Body of pancreas (tissue), 4 donors: ENCODE measurements around the gene RELA. TPM values are rescaled to one million over a fixed set of nuclear protein-coding genes. Genes with fewer than 3 reads are reported as not detected.
"Not testable (repeated sequence)": the region's sequence is repeated elsewhere in the genome, so short reads cannot be mapped to it uniquely, and the experiment has no call there.

Source experiments
- ATAC-seq: fragments of 150-250 bp; one replicate; pipeline ENCODE4 v1.9.1; 2016
- DNase-seq, 4 donors: peaks; one replicate each; pipeline ENCODE4 v3.0.0-alpha.2; 2019
- H3K27ac ChIP-seq, 4 donors: fragments of 200-600 bp; sonication (generic); 1 replicate in 3 of 4; 2 replicates in 1 of 4; pipeline versions ENCODE4 v1.5.1 to v1.6.1; 2016 to 2019; ENCODE audit warnings: mild to moderate bottlenecking in 1 of 4, mixed read lengths in 1 of 4, moderate library complexity in 1 of 4
- H3K27me3 ChIP-seq, 2 donors: fragments of 200-600 bp; sonication (generic); one replicate each; pipeline ENCODE4 v1.6.0; 2016; ENCODE audit warnings: mild to moderate bottlenecking in 1 of 2
- H3K36me3 ChIP-seq, 2 donors: fragments of 200-600 bp; sonication (generic); replicated peaks in 1 of 2; 2 replicates each; pipeline ENCODE4 v1.5.1; 2016; ENCODE audit warnings: low read depth in 2 of 2; ENCODE audit not compliant: insufficient read depth in 1 of 2
- H3K4me1 ChIP-seq: fragments of 200-600 bp; sonication (generic); one replicate; pipeline ENCODE4 v1.6.0; 2016
- H3K4me3 ChIP-seq, 2 donors: fragments of 200-600 bp; sonication (generic); 1 replicate in 1 of 2; 2 replicates in 1 of 2; pipeline ENCODE4 v1.5.1; 2016 to 2019
- H3K9me3 ChIP-seq, 3 donors: fragments of 200-600 bp; sonication (generic); 1 replicate in 2 of 3; 2 replicates in 1 of 3; pipeline ENCODE4 v1.5.1; 2016
- POLR2A ChIP-seq, 3 donors: fragments of 450-650 bp; IDR thresholded peaks; one replicate each; pipeline ENCODE4 v1.6.1; 2016; ENCODE audit warnings: antibody characterized with exemption in 3 of 3, mild to moderate bottlenecking in 2 of 3
- WGBS, 2 donors: methylation state at CpG; one replicate each; pipeline ENCODE4 v1.1.5; 2017; 5-methylcytosine and 5-hydroxymethylcytosine counted together
- intact Hi-C: fragments of 100-400 bp; cut with DNase I; formaldehyde crosslinking; loops from one replicate; pipeline ENCODE4 v1.15.1; 2023
- total RNA-seq, 2 donors: library from RNA; depleted of rRNA; stranded (reverse); fragments of >200 nt; gene quantifications; one replicate each; pipeline ENCODE4 v1.1.0, GENCODE V29; 2016
- TF ChIP-seq, protein P1 (sequence below), 7 experiments: fragments of 450-650 bp in 4 of 7; fragments of 200-600 bp in 3 of 7; sonication (generic) in 3 of 7; IDR thresholded peaks; one replicate each; pipeline ENCODE4 v1.5.1; 2016 to 2019; ENCODE audit warnings: antibody characterized with exemption in 7 of 7

RELA gene
- total RNA-seq, 2 donors from 2014 or later = 27.5 to 45.8 TPM

DNA sequence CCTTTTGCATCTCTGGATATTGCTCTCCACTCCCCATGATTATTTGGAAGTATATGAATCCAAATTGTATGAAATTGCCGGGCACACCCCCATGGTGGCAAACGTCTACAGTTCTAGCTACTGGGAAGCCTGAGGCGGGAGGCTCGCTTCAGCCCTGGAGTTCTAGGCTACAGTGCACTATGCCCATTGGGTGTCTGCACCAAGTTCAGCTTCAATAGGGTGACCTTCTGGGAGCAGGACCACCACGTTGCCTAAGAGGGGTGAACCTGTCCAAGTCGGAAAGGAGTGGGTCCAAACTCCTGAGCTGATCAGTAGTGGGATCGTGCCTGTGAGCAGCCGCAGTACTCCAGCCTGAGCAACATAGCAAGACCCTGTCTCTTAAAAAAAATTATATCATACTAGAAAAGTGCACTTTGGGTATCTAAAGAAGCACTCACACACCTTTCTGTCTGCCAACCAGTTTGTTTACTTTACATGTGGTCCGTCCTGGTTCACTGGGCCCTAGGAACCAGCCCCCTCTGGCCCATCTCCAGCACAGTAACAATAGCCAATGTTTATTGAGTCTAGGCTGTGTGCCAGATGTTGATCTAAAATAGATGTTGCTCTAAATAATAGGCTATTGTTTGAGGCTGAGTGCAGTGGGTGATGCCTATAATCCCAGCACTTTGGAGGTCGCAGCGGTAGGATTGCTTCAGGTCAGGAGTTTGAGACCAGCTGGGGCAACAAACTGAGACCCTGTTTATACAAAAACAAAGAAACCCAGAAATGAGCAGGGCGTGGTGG, 32.9 kb upstream of the RELA start:
- peak; percentile 76 for ATAC-seq

DNA sequence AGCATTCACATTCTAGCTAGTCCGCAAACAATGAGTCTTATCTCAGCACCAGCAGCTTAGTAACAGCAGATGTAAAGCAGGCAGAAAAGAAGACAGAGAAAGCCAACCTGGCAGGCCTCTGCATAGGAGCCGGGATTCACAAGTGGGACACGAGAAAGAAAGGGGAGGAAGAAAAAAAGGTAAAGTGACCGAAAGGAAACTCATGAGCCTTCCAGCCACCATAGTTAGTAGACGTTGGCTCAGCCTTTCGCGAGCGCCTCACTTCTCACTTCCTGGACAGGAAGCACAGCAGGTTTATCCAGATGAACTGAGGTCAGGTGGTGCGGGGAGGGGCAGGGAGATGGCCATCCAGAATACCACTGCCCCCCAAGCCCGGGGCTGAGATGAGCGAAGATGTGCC, 29.7 kb upstream of the RELA start:
- ATAC-seq = no peak
- no peaks in the 10 kb centered on the region for H3K9me3 ChIP-seq
- no peak overlapping the region for H3K4me3 ChIP-seq
- no peaks in the 10 kb centered on the region for H3K36me3 ChIP-seq
- peak in 1 of 4 donors; percentile 25 for DNase-seq
- H3K4me1 ChIP-seq = peaks cover 13% of the 10 kb centered on the region
- H3K27me3 ChIP-seq = no peaks in the 10 kb centered on the region
- WGBS, 2 donors = 54 to 78% methylated on average over 11 of the region's 11 CpGs
- TF ChIP-seq, protein P1, sequence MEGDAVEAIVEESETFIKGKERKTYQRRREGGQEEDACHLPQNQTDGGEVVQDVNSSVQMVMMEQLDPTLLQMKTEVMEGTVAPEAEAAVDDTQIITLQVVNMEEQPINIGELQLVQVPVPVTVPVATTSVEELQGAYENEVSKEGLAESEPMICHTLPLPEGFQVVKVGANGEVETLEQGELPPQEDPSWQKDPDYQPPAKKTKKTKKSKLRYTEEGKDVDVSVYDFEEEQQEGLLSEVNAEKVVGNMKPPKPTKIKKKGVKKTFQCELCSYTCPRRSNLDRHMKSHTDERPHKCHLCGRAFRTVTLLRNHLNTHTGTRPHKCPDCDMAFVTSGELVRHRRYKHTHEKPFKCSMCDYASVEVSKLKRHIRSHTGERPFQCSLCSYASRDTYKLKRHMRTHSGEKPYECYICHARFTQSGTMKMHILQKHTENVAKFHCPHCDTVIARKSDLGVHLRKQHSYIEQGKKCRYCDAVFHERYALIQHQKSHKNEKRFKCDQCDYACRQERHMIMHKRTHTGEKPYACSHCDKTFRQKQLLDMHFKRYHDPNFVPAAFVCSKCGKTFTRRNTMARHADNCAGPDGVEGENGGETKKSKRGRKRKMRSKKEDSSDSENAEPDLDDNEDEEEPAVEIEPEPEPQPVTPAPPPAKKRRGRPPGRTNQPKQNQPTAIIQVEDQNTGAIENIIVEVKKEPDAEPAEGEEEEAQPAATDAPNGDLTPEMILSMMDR (IDR thresholded peaks at IDR 0.05) = no peak
- no peak for TF ChIP-seq POLR2A (IDR thresholded peaks at IDR 0.05)
- intact Hi-C loops = no loop called here
- no peak overlapping the region for H3K27ac ChIP-seq

More for the DNA sequence above, 32.9 kb upstream of the RELA start:
- peak overlapping the region in 3 of 4 donors; percentile 6 to 44 (median 30) for H3K27ac ChIP-seq
- no peaks in the 10 kb centered on the region for H3K27me3 ChIP-seq
- TF ChIP-seq, protein P1 (IDR thresholded peaks at IDR 0.05) = no peak
- no peak for TF ChIP-seq POLR2A (IDR thresholded peaks at IDR 0.05)
- 48 to 63% methylated on average over 11 to 12 of the region's 12 CpGs for WGBS, 2 donors
- peaks cover 13% of the 10 kb centered on the region for H3K4me1 ChIP-seq
- H3K4me3 ChIP-seq = no peak overlapping the region
- DNase-seq = peak; percentile 64 to 83 (median 81)
- H3K36me3 ChIP-seq = no peaks in the 10 kb centered on the region
- intact Hi-C loops = no loop called here
- H3K9me3 ChIP-seq = no peaks in the 10 kb centered on the region

DNA sequence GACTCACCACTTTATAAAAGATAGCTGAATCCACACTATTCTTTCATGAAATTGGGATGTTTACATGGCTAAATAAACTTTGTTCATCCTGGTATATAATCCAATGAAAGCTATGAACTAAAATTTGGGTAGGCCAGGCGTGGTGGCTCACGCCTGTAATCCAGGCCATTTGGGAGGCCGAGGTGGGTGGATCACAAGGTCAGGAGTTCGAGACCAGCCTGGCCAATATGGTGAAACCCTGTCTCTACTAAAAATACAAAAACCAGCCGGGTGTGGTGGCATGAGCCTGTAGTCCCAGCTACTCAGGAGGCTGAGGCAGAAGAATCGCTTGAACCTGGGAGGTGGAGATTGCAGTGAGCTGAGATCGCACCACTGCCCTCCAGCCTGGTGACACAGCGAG, 29.1 kb upstream of the RELA start:
- H3K27me3 ChIP-seq, H3K9me3 ChIP-seq, H3K27ac ChIP-seq, DNase-seq, H3K36me3 ChIP-seq, H3K4me3 ChIP-seq, intact Hi-C loops, ATAC-seq: not testable (repeated sequence)
- peaks cover 13% of the 10 kb centered on the region for H3K4me1 ChIP-seq
- WGBS, 2 donors = 84 to 89% methylated on average over 8 of the region's 8 CpGs

DNA sequence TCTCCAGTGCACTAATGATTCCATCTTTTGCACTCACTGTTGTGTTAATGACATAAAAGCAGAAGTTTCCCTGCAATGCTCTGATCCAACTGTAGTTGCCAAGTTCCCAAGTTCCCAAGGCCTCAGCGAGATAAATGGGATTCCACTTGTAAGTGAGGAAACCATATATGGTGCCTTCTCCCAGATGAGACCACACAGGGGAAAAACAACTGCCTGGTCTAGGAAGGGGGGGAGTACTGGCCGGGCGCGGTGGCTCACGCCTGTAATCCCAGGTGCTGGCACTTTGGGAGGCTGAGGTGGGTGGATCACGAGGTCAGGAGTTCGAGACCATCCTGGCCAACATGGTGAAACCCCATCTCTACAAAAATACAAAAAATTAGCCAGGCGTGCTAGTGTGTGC, 23.3 kb upstream of the RELA start:
- no peaks in the 10 kb centered on the region for H3K4me1 ChIP-seq
- intact Hi-C loops = no loop called here
- ATAC-seq (no peak), DNase-seq (no peak)
- no peak overlapping the region for H3K4me3 ChIP-seq
- no peaks in the 10 kb centered on the region for H3K9me3 ChIP-seq
- H3K36me3 ChIP-seq = no peaks in the 10 kb centered on the region
- TF ChIP-seq, protein P1 (IDR thresholded peaks at IDR 0.05) = no peak
- no peak for TF ChIP-seq POLR2A (IDR thresholded peaks at IDR 0.05)
- WGBS, 2 donors = 72 to 73% methylated on average over 8 of the region's 8 CpGs
- no peak overlapping the region for H3K27ac ChIP-seq
- no peaks in the 10 kb centered on the region for H3K27me3 ChIP-seq

DNA sequence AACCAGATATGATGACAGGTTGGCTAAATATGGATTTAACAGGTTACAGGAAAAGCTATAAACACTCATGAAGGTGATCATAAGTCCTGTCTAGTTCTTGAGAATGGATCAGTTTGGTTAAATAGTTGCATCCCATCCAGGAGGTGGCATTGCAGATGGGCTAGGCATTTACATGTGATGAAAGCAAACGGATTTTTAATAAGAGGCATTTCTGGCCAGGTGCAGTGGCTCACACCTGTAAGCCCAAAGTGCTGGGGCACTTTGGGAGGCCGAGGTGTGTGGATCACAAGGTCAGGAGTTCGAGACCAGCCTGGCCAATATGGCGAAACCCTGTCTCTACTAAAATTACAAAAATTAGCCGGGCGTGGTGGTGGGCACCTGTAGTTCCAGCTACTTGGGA, 20.8 kb upstream of the RELA start:
- intact Hi-C loops, ATAC-seq: not testable (repeated sequence)

More for the DNA sequence above, 20.8 kb upstream of the RELA start:
- 75 to 81% methylated on average over 6 of the region's 6 CpGs for WGBS, 2 donors
- H3K27ac ChIP-seq, H3K4me1 ChIP-seq, H3K36me3 ChIP-seq, H3K4me3 ChIP-seq, H3K27me3 ChIP-seq, H3K9me3 ChIP-seq, DNase-seq: not testable (repeated sequence)
